GM18526 (cell line): Measurements from ENCODE around the gene MAP3K9.

Experiments
- POLR2A ChIP-seq: IDR thresholded peaks from 3 replicates; pipeline ENCODE4 v1.6.1; 2011; ENCODE audit not compliant: insufficient read length; ENCODE audit errors: extremely low read depth

Gene MAP3K9

GRCh38 chr14:70724944-70725343, 84.4 kb downstream of the MAP3K9 start:
- TF ChIP-seq POLR2A: no peak

- TF ChIP-seq POLR2A: no peak
Measured at GRCh38 chr14:70724110-70724509, 85.2 kb downstream of the MAP3K9 start.

- TF ChIP-seq POLR2A: no peak
Measured at GRCh38 chr14:70723276-70723675, 86.0 kb downstream of the MAP3K9 start.

GRCh38 chr14:70722418-70722817, 86.9 kb downstream of the MAP3K9 start:
- TF ChIP-seq POLR2A: no peak

GRCh38 chr14:70721542-70721941, 87.8 kb downstream of the MAP3K9 start:
- no peak for TF ChIP-seq POLR2A

GRCh38 chr14:70718383-70719118, 90.8 kb downstream of the MAP3K9 start:
- TF ChIP-seq POLR2A: no peak

- TF ChIP-seq POLR2A: no peak
Measured at GRCh38 chr14:70716958-70717357, 92.4 kb downstream of the MAP3K9 start.

- no peak for TF ChIP-seq POLR2A
Measured at GRCh38 chr14:70716483-70716882, 92.8 kb downstream of the MAP3K9 start.

- no peak for TF ChIP-seq POLR2A
Measured at GRCh38 chr14:70714055-70714550, 95.2 kb downstream of the MAP3K9 start.

- TF ChIP-seq POLR2A: no peak
Measured at GRCh38 chr14:70713511-70713916, 95.8 kb downstream of the MAP3K9 start.

- no peak for TF ChIP-seq POLR2A
Measured at GRCh38 chr14:70713096-70713495, 96.2 kb downstream of the MAP3K9 start.

- TF ChIP-seq POLR2A: no peak
Measured at GRCh38 chr14:70711451-70711850, 97.9 kb downstream of the MAP3K9 start.

- TF ChIP-seq POLR2A: no peak
Measured at GRCh38 chr14:70709726-70710382, 99.5 kb downstream of the MAP3K9 start.

- TF ChIP-seq POLR2A: no peak
Measured at GRCh38 chr14:70708717-70709570, 100.4 kb downstream of the MAP3K9 start.
